GM12874 (cell line): ENCODE data around the gene CTXN1.

Experiments
- TF ChIP-seq, protein P1 (sequence below): IDR thresholded peaks from 2 replicates; pipeline ENCODE4 v1.5.1; 2011; ENCODE audit warnings: low read depth, mild to moderate bottlenecking, control low read depth, low read length, moderate library complexity; ENCODE audit not compliant: insufficient read depth

Gene CTXN1

DNA sequence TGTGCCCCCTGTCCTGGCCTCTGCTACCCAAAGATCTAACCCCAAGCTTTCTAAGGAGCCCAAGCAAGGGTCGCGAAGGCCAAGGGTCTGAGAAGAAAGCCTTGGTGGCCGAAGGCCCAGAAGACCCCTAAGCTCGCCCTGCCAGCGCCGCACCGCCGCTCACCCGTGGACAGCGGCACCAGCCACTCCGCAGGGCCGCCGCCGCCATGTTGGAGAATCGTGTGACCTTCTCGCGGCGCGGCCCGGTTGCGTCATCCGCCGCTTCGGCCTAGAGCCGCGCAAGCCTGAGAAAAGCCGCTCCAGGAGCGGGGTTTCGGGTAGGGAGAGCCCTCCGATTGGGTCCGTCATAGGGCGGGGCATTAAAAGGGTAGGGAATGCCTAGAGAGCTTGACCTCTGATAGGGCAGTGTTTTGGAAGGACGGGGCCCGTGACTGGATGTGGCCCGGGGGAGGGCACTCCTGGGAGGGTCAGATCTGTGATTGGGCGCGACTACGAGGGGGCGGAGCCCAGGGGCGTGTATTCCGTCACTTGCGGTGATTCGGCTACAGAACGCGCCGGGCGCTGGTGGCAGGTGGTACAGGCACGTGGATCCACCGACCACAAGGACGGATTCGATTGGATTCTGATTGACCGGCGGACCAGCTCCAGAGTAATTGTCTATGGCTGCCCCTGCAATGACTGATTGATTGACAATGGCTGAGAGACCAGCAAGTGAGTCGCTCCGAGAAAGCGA is 17.7 kb upstream of the CTXN1 start, which contains the start of gene TIMM44:
TSS of gene TIMM44 (minus strand) at position 223 of the 733 bp plus-strand sequence. CDS start at position 208, 15 bp downstream.
- TF ChIP-seq, protein P1, sequence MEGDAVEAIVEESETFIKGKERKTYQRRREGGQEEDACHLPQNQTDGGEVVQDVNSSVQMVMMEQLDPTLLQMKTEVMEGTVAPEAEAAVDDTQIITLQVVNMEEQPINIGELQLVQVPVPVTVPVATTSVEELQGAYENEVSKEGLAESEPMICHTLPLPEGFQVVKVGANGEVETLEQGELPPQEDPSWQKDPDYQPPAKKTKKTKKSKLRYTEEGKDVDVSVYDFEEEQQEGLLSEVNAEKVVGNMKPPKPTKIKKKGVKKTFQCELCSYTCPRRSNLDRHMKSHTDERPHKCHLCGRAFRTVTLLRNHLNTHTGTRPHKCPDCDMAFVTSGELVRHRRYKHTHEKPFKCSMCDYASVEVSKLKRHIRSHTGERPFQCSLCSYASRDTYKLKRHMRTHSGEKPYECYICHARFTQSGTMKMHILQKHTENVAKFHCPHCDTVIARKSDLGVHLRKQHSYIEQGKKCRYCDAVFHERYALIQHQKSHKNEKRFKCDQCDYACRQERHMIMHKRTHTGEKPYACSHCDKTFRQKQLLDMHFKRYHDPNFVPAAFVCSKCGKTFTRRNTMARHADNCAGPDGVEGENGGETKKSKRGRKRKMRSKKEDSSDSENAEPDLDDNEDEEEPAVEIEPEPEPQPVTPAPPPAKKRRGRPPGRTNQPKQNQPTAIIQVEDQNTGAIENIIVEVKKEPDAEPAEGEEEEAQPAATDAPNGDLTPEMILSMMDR = no peak

DNA sequence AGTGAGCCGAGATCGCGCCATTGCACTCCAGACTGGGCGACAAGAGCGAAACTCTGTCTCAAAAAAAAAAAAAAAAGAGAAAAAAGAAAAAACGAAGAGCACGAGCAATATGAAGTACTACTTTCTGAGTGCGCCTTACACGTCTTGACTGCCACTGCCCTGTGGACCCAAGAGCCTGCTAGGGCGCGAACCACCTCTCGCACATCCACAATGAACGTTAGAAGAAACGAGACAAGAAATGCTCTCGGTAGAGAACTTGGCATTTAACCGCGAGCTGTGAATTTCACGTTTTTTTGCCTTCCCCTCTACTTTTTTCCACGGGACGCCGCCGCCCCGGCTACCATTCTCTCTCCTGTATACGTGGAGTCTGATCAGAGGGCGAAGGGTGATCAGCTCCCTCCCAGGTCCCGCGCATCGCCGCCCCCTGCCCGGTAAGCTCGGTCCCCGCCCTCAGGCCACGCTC is 17.1 kb upstream of the CTXN1 start:
- TF ChIP-seq, protein P1 = no peak

DNA sequence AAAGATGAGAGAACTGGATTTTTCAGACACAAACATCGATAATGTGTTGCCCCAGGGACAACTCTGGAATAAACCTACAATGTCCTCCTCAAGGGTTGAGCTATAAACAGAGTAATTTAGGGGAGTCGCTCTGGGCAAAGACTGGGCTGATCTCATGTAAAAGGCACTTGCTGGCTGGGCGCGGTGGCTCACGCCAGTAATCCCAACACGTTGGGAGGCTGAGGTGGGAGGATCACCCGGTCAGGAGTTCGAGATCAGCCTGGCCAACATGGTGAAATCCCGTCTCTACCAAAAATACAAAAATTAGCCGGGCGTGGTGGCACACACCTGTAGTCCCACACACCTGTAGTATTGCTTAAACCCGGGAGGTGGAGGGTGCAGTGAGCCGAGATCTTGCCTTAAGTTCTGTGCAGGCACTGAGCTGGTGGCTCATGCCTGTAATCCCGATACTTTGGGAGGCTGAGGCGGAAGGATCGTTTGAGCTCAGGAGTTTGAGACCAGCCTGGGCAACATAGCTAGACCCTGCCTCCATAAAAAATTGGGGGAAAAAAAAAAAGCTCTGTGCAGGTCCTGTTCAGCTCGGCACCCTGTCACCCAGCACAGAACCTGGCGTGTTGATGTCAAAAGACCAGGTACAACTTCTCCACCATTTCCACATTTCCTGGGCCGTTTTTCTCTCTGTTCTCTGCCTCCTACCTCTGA is 16.1 kb upstream of the CTXN1 start:
- TF ChIP-seq, protein P1 = no peak

DNA sequence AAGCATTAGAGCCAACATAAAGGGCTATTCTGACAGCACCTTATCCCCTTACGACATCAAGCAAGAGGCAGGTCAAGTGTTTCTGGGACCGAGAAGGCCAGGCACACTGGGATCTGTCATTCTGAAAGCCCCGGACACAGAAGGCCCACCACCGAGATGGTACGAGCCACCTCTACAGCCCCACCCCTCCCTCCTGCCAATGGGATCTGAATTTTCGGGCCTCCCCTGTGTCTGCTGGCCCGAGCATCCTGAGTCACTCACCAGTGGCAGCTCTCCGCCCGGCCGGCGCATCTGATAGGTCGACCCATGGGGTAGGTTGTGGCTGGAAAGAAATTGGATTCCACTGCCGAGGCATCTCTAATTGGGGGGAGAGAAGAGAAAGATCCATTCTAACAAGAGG is 14.9 kb upstream of the CTXN1 start:
- TF ChIP-seq, protein P1 = no peak

GRCh38 chr19:7934766-7935165 is 8.8 kb upstream of the CTXN1 start:
- TF ChIP-seq, protein P1 = no peak

DNA sequence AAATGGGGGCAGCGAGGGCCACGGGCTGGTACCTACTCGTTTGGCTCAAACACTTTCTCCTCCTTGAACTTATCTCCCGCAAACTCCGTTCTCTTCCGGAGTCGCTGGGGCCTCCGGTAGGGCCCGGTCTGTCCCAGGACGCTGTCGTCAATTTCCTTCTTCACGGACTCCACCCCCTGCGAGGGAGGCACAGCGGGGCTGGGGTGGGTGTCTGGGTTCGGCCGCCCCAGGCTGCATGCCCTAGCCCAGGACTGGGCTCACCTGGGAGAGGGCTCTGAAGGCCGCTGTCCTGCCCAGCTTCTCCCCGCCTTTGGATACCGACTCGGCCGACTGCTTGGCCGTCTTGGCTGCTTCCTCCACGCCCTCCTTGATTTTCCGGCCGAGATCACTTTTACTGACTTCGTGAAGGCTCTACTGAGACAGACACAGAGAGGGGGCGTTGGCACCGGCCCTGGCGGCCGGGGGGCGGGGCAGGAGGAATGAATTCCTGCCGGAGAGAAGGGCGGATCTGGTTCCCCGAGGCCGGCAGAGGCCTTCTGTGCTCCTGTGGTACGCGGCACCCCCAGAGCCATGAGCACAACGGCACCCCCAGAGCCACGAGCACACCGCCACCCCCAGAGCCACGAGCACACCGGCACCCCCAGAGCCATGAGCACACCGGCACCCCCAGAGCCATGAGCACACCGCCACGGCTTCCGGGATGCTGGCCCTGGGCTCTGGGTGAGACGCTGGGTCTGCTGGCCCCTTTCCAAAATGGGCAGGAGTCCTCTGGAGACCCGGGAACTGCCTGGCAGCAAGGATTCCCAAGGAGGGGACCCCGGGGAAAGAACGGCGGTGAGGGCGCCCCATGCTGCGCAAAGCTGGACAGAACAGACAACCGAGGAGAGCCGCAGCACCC is 8.1 kb upstream of the CTXN1 start:
- TF ChIP-seq, protein P1 = no peak

- TF ChIP-seq, protein P1 = peak; percentile 24; the same call in 1 of the 2 replicates
Measured at GRCh38 chr19:7933411-7933810, 7.5 kb upstream of the CTXN1 start.
